ENCODE measurements around the gene TICAM1.
"Not testable (repeated sequence)": the region's sequence is repeated elsewhere in the genome, so short reads cannot be mapped to it uniquely, and the experiment has no call there.

DNA sequence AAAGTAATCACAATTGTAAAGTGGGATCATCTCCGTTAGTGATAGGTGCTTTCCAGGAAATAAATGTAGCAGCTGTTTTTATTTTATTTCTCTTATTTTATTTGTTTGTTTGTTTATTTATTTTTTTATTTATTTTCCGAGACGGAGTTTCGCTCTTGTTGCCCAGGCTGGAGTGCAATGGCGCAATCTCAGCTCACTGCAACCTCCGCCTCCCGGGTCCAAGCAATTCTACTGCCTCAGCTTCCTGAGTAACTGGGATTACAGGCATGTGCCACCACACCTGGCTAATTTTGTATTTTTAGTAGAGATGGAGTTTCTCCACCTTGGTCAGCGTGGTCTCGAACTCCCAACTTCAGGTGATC is 448 bp upstream of the TICAM1 start:
- TF ChIP-seq CTCF, POLR2A (IDR thresholded peaks at IDR 0.05): not testable (repeated sequence)

Measured in heart left ventricle (tissue), 13 donors.